PFSK-1 (cell line): Measurements from ENCODE around the gene ADAMTS2.

ENCODE experiments used
- FOXP2 ChIP-seq: optimal IDR thresholded peaks from 2 replicates; pipeline ENCODE3; 2011; ENCODE audit warnings: borderline replicate concordance, control low read depth, inconsistent platforms; ENCODE audit not compliant: insufficient read depth; ENCODE audit errors: extremely low read length, extremely low read depth
- POLR2AphosphoS5 ChIP-seq: IDR thresholded peaks from 2 replicates; pipeline ENCODE4 v1.6.1; 2012; ENCODE audit warnings: low read depth, mild to moderate bottlenecking, control low read depth, low read length, moderate library complexity
- SIN3A ChIP-seq: IDR thresholded peaks from 2 replicates; pipeline ENCODE4 v1.6.1; 2012; ENCODE audit warnings: mild to moderate bottlenecking, low read length, moderate library complexity, borderline replicate concordance; ENCODE audit not compliant: insufficient read depth
- TAF1 ChIP-seq: IDR thresholded peaks from 2 replicates; pipeline ENCODE4 v1.6.1; 2012; ENCODE audit warnings: low read length, control low read depth, borderline replicate concordance; ENCODE audit not compliant: insufficient read depth
- TF ChIP-seq, protein P1 (sequence below), 2 experiments: IDR thresholded peaks; 2 replicates each; pipeline versions ENCODE4 v1.6.1 to v1.8.0; 2011 to 2012; ENCODE audit warnings: low read depth in 2 of 2, low read length in 2 of 2, control low read depth in 1 of 2, inconsistent platforms in 1 of 2, mild to moderate bottlenecking in 1 of 2, moderate library complexity in 1 of 2; ENCODE audit not compliant: insufficient read depth in 1 of 2

The ADAMTS2 gene

DNA sequence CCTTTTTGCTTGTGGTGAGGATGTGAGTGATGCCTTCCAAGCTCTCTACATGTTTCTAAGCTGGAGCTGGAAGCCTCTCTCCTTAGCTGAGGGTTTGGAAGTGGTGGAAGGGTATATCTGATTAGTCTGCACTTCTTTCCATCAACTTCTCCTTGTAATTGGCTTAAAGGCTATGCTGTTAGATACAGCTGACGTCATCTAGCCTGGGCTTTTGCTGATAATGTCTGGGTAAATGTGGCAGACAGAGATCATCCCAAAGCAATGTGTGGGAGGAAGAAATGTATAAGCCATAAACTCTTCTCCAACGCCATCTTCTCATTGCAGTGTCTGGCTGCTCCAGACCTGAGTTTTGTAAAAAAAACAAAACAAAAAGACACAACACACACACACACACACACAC is 255.8 kb downstream of the ADAMTS2 start:
- TF ChIP-seq POLR2AphosphoS5, result no peak
- TF ChIP-seq, protein P1, sequence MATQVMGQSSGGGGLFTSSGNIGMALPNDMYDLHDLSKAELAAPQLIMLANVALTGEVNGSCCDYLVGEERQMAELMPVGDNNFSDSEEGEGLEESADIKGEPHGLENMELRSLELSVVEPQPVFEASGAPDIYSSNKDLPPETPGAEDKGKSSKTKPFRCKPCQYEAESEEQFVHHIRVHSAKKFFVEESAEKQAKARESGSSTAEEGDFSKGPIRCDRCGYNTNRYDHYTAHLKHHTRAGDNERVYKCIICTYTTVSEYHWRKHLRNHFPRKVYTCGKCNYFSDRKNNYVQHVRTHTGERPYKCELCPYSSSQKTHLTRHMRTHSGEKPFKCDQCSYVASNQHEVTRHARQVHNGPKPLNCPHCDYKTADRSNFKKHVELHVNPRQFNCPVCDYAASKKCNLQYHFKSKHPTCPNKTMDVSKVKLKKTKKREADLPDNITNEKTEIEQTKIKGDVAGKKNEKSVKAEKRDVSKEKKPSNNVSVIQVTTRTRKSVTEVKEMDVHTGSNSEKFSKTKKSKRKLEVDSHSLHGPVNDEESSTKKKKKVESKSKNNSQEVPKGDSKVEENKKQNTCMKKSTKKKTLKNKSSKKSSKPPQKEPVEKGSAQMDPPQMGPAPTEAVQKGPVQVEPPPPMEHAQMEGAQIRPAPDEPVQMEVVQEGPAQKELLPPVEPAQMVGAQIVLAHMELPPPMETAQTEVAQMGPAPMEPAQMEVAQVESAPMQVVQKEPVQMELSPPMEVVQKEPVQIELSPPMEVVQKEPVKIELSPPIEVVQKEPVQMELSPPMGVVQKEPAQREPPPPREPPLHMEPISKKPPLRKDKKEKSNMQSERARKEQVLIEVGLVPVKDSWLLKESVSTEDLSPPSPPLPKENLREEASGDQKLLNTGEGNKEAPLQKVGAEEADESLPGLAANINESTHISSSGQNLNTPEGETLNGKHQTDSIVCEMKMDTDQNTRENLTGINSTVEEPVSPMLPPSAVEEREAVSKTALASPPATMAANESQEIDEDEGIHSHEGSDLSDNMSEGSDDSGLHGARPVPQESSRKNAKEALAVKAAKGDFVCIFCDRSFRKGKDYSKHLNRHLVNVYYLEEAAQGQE (IDR thresholded peaks at IDR 0.05; ENCODE audit: insufficient read depth in 1 of 2, low read depth in 2 of 2, low read length in 2 of 2), result no peak
- no peak for TF ChIP-seq FOXP2
- TF ChIP-seq TAF1, result no peak

- no peak for TF ChIP-seq FOXP2
- no peak for TF ChIP-seq TAF1
- TF ChIP-seq SIN3A, result no peak
- TF ChIP-seq, protein P1 (IDR thresholded peaks at IDR 0.05; ENCODE audit: insufficient read depth in 1 of 2, low read depth in 2 of 2, low read length in 2 of 2), result no peak
- no peak for TF ChIP-seq POLR2AphosphoS5
These were observed 264.5 kb downstream of the ADAMTS2 start for GRCh38 chr5:179080724-179081123.

- TF ChIP-seq FOXP2 (no peak), POLR2AphosphoS5 (no peak), TAF1 (no peak), SIN3A (no peak)
- TF ChIP-seq, protein P1 (IDR thresholded peaks at IDR 0.05; ENCODE audit: insufficient read depth in 1 of 2, low read depth in 2 of 2, low read length in 2 of 2), result no peak
These were observed 265.9 kb downstream of the ADAMTS2 start for GRCh38 chr5:179079165-179079987.

DNA sequence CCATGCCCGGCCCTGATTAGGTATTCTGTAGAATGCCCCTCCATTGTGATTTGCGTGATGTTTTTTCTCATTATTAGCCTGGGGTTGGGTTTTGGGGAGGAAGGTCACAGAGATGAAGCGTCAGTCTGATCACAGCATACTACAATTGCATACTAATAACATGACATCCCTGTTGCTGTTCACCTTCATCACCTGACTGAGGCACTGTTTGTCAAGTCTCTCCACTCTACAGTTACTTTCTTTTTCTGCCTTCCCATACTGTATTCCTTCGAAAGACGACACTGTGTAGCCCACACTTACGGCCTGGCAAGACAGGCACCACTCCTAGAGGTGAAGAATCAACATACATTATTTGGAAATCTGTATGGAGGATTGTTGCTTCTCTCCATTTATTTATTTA is 279.6 kb downstream of the ADAMTS2 start:
- TF ChIP-seq, protein P1 (IDR thresholded peaks at IDR 0.05; ENCODE audit: insufficient read depth in 1 of 2, low read depth in 2 of 2, low read length in 2 of 2), result no peak
- TF ChIP-seq FOXP2 (no peak), SIN3A (no peak), TAF1 (no peak), POLR2AphosphoS5 (no peak)

- TF ChIP-seq, protein P1 (IDR thresholded peaks at IDR 0.05; ENCODE audit: insufficient read depth in 1 of 2, low read depth in 2 of 2, low read length in 2 of 2), result no peak
- TF ChIP-seq POLR2AphosphoS5 (no peak), TAF1 (no peak), FOXP2 (no peak), SIN3A (no peak)
These were observed 284.2 kb downstream of the ADAMTS2 start for GRCh38 chr5:179061025-179061424.
